Hepatocyte (in vitro differentiated cells): ENCODE data around the gene ABHD8. TPM values are rescaled to one million over a fixed set of nuclear protein-coding genes. Genes with fewer than 3 reads are reported as not detected.

Source experiments
- DNase-seq: peaks from one replicate; pipeline ENCODE4 v3.0.0-alpha.2; 2016; ENCODE audit warnings: low spot score
- H2AFZ ChIP-seq: fragments of 200-600 bp; sonication (generic); 2 replicates; pipeline ENCODE4 v1.6.0; 2016; ENCODE audit warnings: antibody characterized with exemption, mild to moderate bottlenecking
- H3K27ac ChIP-seq: fragments of 200-600 bp; sonication (generic); 2 replicates; pipeline ENCODE4 v1.5.1; 2016; ENCODE audit warnings: mild to moderate bottlenecking
- H3K27me3 ChIP-seq: fragments of 200-600 bp; sonication (generic); 2 replicates; pipeline ENCODE4 v1.6.1; 2016
- H3K36me3 ChIP-seq: fragments of 200-600 bp; sonication (generic); replicated peaks from 2 replicates; pipeline ENCODE4 v1.5.1; 2016; ENCODE audit warnings: low read depth; ENCODE audit not compliant: insufficient read depth
- H3K4me1 ChIP-seq: fragments of 200-600 bp; sonication (generic); 2 replicates; pipeline ENCODE4 v1.5.1; 2016; ENCODE audit warnings: mild to moderate bottlenecking, moderate library complexity; ENCODE audit not compliant: insufficient read depth
- H3K4me2 ChIP-seq: fragments of 200-600 bp; sonication (generic); 2 replicates; pipeline ENCODE4 v1.6.0; 2016
- H3K4me3 ChIP-seq: fragments of 200-600 bp; sonication (generic); 2 replicates; pipeline ENCODE4 v1.5.1; 2016; ENCODE audit warnings: mild to moderate bottlenecking
- H3K79me2 ChIP-seq: fragments of 200-600 bp; sonication (generic); 2 replicates; pipeline ENCODE4 v1.6.0; 2017; ENCODE audit warnings: mild to moderate bottlenecking
- H3K9me2 ChIP-seq: fragments of 200-600 bp; sonication (generic); replicated peaks from 2 replicates; pipeline ENCODE4 v1.6.0; 2017; ENCODE audit warnings: mild to moderate bottlenecking; ENCODE audit not compliant: insufficient read depth
- H3K9me3 ChIP-seq: fragments of 200-600 bp; sonication (generic); 2 replicates; pipeline ENCODE4 v1.5.1; 2016; ENCODE audit warnings: low read depth, mild to moderate bottlenecking
- H4K20me1 ChIP-seq: fragments of 200-600 bp; sonication (generic); 2 replicates; pipeline ENCODE4 v1.6.0; 2016; ENCODE audit warnings: mild to moderate bottlenecking; ENCODE audit not compliant: insufficient read depth, poor library complexity, severe bottlenecking
- CTCF ChIP-seq: fragments of 200-600 bp; sonication (generic); IDR thresholded peaks from 2 replicates; pipeline ENCODE4 v1.5.1; 2016; ENCODE audit warnings: antibody characterized with exemption, mild to moderate bottlenecking; ENCODE audit not compliant: poor library complexity
- EZH2 ChIP-seq: fragments of 200-600 bp; sonication (generic); IDR thresholded peaks from 2 replicates; pipeline ENCODE4 v1.6.1; 2016; ENCODE audit warnings: antibody characterized with exemption, mild to moderate bottlenecking, borderline replicate concordance
- EZH2phosphoT487 ChIP-seq: fragments of 200-600 bp; sonication (generic); IDR thresholded peaks from one replicate; pipeline ENCODE4 v1.6.1; 2018; ENCODE audit warnings: antibody characterized with exemption, mild to moderate bottlenecking, low read depth, moderate library complexity; ENCODE audit not compliant: unreplicated experiment, severe bottlenecking
- WGBS: methylation state at CpG from one replicate; pipeline ENCODE4 v1.1.6; 2016; ENCODE audit warnings: low lambda C conversion rate; ENCODE audit errors: missing lambda C conversion rate; 5-methylcytosine and 5-hydroxymethylcytosine counted together
- polyA plus RNA-seq: library from polyadenylated mRNA; unstranded; fragments of >200 nt; fragmentation: Nextera tagmentation; extraction: Ambion mirVana; gene quantifications from 2 replicates; pipeline ENCODE4 v1.2.1, GENCODE V29; 2016
- total RNA-seq: library from RNA; depleted of rRNA; stranded (reverse); fragments of >200 nt; gene quantifications from 2 replicates; pipeline ENCODE4 v1.2.3, GENCODE V29; 2014

The ABHD8 gene
- total and polyA plus RNA-seq, 2 experiments from 2014 or later: 12.9 to 17.6 TPM

GRCh38 chr19:17282488-17283125 is 20.6 kb downstream of the ABHD8 start:
- Histone ChIP-seq H3K4me3 (no peak overlapping the region), H2AFZ (peak overlapping the region; percentile 84), H3K27ac (no peak overlapping the region)

GRCh38 chr19:17281391-17282304 is 21.6 kb downstream of the ABHD8 start, which contains the start of gene ANKLE1:
TSS of gene ANKLE1 (plus strand) at chr19:17281901. CDS start at chr19:17281921, 20 bp downstream.
- no peaks in the 10 kb centered on the region for H3K9me2 ChIP-seq
- H3K27me3 ChIP-seq: peaks cover 7% of the 10 kb centered on the region
- H3K4me1 ChIP-seq: peaks cover 9% of the 10 kb centered on the region
- no peaks in the 10 kb centered on the region for H4K20me1 ChIP-seq
- no peak for DNase-seq
- 20% methylated on average over 58 of the region's 75 CpGs for WGBS
- no peaks in the 10 kb centered on the region for H3K9me3 ChIP-seq
- H3K4me3 ChIP-seq: no peak within 1 kb of the TSS
- peak within 1 kb of the TSS; percentile 84 for H2AFZ ChIP-seq
- no peaks in the 10 kb centered on the region for H3K36me3 ChIP-seq
- peak within 1 kb of the TSS; percentile 93 for H3K4me2 ChIP-seq
- TF ChIP-seq EZH2: no peak
- no peak for TF ChIP-seq EZH2phosphoT487
- TF ChIP-seq CTCF: no peak
- H3K79me2 ChIP-seq: no peaks in the 10 kb centered on the region
- no peak within 1 kb of the TSS for H3K27ac ChIP-seq

More at GRCh38 chr19:17282488-17283125, 20.6 kb downstream of the ABHD8 start:
- Histone ChIP-seq H3K4me1 (peaks cover 9% of the 10 kb centered on the region), H4K20me1 (no peaks in the 10 kb centered on the region), H3K79me2 (no peaks in the 10 kb centered on the region), H3K9me2 (no peaks in the 10 kb centered on the region), H3K27me3 (peaks cover 7% of the 10 kb centered on the region), H3K36me3 (no peaks in the 10 kb centered on the region), H3K9me3 (no peaks in the 10 kb centered on the region), H3K4me2 (peak overlapping the region; percentile 93)
- DNase-seq: peak; percentile 94
- 7% methylated on average over 38 of the region's 45 CpGs for WGBS
- peak; percentile 87 for TF ChIP-seq CTCF
- no peak for TF ChIP-seq EZH2phosphoT487

GRCh38 chr19:17279436-17279835 is 23.8 kb downstream of the ABHD8 start:
- H3K79me2 ChIP-seq: no peaks in the 10 kb centered on the region
- H3K27me3 ChIP-seq: peaks cover 7% of the 10 kb centered on the region
- H3K36me3 ChIP-seq: no peaks in the 10 kb centered on the region
- no peak for DNase-seq
- H3K9me2 ChIP-seq: no peaks in the 10 kb centered on the region
- H3K4me3 ChIP-seq: no peak overlapping the region
- TF ChIP-seq CTCF: no peak
- TF ChIP-seq EZH2: no peak
- TF ChIP-seq EZH2phosphoT487: no peak
- no peak overlapping the region for H2AFZ ChIP-seq
- 80% methylated on average over 3 of the region's 3 CpGs for WGBS
- no peaks in the 10 kb centered on the region for H3K9me3 ChIP-seq
- peaks cover 9% of the 10 kb centered on the region for H3K4me1 ChIP-seq
- no peak overlapping the region for H3K27ac ChIP-seq
- H3K4me2 ChIP-seq: no peak overlapping the region
- H4K20me1 ChIP-seq: no peaks in the 10 kb centered on the region
